GM12891 (cell line): ENCODE measurements around the gene SLC22A31.

Experiments used
- POLR2A ChIP-seq: IDR thresholded peaks from 2 replicates; pipeline ENCODE4 v1.6.1; 2011; ENCODE audit warnings: low read depth, low read length, control low read depth
- TAF1 ChIP-seq: IDR thresholded peaks from 2 replicates; pipeline ENCODE4 v1.6.1; 2011; ENCODE audit warnings: low read depth, low read length, control low read depth

DNA sequence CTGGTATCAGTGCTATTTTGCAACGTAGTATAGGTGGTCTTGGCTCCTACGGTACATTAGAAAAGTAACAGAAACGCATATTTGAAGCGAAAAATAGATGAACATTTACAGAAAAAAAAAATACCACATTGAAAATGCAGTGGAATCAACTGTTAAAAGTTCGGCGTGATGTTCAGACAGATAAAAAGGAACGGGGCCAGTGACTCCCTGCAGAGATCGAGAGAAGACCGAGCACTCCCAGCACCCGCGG lies 16.7 kb upstream of the SLC22A31 start:
- no peak for TF ChIP-seq POLR2A
- TF ChIP-seq TAF1: no peak
